GM20431 (cell line): ENCODE results near the gene C2CD3.

ENCODE experiments used
- in situ Hi-C: fragments of 300-500 bp; cut with MseI, MboI; formaldehyde crosslinking; loops from one replicate; pipeline ENCODE4 v1.15.0; 2020; ENCODE audit warnings: low sequenced_read_pairs; ENCODE audit not compliant: unreplicated experiment

C2CD3 gene, protein sequence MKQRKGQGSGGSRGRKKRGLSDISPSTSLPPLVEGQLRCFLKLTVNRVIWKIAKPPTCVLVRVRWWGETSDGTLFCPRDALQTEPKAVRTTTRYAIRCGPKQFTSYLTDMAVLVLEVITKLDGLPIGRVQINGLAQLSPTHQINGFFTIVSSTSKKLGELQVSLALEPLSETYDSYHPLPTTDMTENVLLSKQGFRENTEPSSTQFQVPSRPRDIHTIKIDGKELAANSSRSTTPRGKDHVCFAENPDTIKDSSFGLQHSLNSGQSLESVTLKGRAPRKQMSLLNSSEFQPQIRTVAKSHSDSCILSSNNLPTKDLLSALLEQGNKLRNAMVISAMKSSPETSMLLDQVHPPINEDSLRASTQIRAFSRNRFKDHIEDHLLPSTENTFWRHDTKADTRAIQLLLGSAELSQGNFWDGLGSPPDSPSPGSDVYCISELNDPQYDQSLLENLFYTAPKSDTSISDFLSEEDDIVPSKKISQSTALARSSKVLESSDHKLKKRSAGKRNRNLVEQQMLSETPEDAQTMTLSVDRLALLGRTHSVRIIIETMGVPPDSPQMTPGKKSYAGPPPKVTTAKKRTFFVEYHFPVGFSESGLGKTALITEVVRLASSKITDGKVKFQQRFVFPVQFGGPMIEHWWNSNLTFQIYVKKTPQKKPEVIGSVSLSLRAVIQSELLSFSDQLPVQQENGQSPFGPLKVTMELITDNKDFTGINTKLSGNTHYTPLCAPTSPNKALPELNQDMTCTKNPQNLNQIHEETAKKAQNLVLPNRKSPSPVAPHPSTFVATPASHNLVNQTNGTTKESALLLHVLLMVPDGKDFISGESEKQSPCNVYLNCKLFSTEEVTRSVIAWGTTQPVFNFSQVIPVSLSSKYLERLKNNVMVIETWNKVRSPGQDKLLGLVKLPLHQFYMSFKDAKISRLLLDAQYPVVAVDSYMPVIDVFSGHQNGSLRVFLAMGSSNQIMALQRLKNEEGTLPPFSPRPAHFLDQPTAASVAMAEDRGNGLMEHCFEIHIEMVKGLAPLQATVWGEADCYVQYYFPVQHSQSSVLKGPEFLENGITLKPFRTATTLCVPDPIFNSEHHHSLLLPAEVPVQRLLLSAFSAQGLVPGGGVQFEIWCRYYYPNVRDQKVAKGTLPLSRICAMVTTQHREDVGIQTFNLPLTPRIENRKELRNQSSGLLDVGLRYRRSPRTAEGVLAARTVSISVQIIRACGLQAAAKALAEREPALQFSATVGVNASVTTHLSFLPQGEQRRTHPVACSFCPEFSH (N-terminal part only)

DNA sequence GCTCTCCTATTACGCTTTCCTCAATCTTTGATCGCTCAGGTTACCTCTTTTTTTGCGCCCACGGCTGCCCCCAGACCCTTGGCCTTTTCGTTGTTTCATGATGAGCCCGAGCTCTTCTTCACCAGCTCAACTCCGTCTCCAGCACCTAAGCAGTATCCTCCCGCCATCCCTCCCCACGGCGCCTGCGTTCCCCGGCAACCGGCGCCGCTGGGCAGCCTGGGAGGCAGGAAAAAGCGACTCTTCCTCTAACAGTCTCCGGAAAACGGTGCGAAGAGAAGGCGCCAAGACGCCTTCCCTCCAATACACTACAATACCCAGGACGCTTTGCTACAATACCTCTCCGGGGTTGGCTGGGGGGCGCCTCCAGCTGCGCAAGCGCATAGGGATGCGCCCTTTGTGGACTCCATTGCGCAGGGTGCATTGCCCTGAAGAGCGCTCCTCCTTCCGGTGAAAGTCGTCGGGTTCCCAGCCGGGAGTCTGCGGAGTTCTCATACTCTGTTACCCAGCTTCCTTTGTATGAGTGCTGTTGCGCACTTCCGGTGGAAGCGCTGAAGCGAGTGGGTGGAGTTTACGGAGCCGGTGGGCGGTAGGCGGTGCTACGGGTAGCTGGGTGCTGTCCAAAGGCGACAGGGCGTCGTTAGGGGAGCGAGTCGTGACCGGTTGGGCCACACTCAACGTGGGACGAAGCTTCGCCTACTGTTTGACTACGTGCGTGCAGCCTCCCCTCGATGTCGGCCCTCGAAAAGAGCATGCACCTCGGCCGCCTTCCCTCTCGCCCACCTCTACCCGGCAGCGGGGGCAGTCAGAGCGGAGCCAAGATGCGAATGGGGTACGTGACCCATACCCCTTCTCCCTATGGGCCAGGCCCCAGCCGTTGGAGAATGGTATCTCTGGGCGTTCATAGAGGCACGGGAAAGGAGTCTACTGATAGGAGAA lies at the start of gene C2CD3, which contains the start of gene PPME1:
Gene C2CD3, minus strand, starts transcription at position 309 of the 936 bp plus-strand sequence. Its CDS starts 210 bp downstream, at position 99.
Gene PPME1, plus strand, starts transcription at position 596 of the 936 bp plus-strand sequence. Its CDS starts 133 bp downstream, at position 729.
- in situ Hi-C loops, result no loop called here

DNA sequence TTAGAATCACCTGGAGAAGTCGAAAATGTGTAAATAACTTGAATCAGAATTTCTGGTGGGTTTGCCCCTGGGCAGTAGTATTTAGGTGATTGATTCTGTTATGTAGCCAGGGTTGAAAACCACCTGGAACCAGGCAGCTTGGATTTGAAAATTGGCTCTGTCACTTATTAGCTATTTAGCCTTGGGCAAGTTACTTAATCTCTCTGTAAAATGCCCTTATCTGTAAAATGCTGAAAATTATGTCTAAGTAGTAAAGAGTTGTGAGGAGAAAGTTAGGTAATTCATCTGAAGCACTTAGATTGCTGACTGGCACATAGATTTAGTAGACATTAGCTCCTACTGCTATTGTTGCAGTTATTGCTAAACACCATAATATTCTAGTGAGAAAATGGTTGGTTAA lies 49.6 kb upstream of the C2CD3 start:
- in situ Hi-C loops, result no loop called here

DNA sequence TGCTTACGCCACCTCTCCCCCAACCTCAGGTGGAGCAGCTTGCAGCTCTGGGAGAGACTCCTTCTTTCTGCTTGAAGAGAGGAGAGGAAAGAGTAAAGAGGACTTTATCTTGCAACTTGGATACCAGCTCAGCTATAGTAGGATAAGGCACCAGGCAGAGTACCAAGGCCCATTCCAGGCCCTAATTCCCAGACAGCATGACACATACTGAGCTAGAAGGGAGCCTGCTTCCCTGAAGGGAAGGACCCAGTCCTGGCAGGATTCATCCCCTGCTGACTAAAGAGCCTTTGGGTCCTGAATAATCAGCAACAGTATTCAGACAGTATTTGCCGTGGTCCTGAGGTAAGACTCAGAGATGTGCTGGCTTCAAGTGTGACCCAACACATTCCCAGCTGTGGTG lies 41.7 kb upstream of the C2CD3 start:
- in situ Hi-C loops, result no loop called here

DNA sequence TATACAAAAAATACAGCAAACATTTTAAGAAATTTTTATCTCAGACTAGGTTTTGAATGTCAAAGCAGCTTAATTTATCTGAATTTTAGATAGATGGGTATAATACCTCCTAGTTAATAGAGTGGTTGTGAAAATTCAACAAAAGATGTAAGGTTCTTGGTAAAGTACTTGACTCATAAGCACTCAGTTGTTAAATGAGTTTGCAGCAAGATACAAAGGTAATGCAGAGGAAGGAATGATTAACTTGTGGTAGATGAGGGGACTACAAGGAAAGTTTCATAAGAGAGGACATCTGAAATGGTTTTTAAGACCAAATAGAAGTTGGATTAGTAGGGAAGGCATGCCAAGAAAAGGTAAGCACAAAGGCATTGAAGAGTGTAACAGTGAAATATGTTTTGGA lies 37.7 kb upstream of the C2CD3 start:
- in situ Hi-C loops, result no loop called here

DNA sequence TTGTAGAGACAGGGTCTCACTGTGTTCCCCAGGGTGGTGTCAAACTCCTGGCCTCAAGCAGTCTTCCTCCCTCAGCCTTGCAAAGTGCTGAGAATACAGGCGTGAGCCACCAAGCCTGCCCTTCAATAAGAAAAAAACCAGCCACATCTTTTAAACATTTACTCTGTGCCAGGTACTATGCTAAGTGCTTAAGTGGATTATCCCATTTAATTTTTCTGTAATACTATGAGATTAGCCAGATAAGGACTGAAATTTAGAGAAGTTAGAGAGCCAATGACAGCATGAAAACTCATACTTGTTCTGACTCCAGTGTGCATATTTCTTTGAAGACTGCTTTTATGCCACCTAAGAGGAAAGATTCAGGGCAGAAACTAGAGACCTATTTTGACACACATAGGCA lies 35.9 kb upstream of the C2CD3 start:
- in situ Hi-C loops, result no loop called here

DNA sequence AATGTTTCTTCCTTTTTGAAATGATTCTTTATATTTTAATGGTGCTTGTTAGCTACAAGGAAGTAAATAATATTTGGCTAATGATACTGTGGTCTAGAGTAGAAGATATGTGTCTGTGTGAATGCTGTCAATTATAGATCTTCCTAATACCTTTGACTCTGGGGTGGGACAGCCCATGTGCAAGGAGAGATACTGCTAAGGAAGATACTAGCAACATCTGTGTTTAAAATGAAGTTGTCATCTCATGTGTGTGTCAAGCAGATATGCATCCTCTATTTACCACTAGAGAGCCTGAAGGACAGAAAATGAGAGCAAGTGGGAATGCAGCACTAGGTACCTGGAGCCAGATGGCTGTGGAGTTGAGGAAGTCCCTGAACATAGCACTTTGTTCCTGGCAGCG lies 34.4 kb upstream of the C2CD3 start:
- in situ Hi-C loops, result no loop called here

DNA sequence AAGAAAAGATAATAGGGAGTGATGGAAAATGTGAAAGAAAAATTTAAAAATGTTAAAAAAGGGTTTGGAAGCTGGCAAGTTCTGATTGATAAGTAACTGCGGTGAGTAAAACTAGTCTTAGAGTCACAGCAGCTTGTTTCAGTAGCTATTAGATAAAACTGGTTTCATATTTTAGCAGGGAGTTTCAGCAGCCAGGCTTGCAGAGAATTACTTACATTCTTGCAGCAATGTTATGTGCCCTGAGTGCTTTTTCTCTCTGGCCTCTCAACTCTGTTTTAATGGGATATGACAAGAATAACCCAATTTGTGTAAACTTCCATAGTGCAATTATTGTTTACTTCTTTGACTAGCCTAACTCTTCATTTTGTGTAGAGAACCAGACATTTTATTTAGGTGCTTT lies 33.9 kb upstream of the C2CD3 start:
- in situ Hi-C loops, result no loop called here

DNA sequence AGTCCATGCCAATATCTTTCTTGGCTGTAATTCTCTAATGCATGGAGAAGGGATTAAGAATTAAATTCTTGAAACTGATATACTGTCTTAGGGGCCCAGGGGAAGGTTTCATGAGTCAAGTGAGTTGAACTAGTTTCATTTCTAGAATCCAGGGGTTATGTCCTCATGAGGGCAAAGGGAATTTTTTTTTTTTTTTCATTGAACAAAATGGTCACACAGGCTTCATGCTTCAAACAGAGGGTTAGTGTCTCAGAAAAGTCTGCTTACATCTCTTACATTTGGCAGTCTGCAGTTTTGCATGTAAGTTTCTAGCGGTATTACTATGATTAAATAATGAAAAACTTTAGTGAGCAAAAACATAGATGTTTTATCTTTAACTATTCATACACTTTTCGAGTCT lies 33.2 kb upstream of the C2CD3 start:
- in situ Hi-C loops, result no loop called here

DNA sequence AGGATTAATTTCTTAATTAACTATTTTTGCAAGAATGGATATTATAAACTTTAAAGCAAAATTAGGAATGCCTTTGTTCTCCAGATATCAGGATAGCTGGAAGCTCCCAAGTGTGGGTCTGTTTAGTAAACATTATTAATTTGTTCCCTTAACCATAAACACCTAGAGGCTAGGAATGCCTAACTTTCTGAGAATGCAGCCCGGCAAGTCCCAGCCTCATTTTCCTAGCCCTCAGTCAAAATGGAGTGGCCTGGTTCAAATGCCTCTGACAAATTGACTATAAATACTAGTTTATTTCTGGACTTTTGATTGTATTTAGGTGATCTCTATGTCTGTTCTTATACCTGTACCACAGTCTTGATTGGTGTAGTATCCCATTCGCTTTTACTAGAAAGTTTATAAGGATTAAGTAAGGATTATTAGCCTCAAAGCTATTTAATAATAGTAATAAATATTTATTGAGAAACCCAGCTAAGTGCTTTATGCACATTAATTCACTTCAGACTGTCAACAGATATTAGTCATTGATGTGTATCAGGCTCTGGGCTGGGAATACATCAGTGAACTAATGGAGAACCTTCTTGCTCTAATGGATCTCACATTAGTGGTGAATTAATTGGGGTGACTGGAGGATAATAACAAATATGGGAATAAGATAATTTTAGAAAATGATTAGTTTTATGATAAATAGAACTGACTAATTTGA lies 26.1 kb upstream of the C2CD3 start:
- in situ Hi-C loops, result no loop called here

DNA sequence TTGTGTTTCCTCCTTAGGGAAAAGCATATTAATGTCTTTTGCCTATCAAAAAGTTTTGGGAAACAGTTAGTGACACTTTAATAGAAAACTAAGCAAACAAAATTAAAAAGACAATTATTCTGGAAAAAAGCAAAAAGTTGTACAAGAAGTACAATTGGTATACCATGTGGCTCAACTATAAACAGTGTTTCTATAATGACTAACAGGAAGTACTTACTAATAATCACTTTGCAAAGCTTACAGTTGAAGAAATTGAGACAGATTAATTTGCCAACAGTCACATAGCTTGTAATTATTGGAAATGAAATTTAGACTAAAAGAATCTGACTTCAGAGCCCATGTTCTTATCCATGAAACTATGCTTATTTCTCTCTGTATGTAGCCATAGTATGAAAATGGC lies 25.0 kb upstream of the C2CD3 start:
- in situ Hi-C loops, result no loop called here

DNA sequence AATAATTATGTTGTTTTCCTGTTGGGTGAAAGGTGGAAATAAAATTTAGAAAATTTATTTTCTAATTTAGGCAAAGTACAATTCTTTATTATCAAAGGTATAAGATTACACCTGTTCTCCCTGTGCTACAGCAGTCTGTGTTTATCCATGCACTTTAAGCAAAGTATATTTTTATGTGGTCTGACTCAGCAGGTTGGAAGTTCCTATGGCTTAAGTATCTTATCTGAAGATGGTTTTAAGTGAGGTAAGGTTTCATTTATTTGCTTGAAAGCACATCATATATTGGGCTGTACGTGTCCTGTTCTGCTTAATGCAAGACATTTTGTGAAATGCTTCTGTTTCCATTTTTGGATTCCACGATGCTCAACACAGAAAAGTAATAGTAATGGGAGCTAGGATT lies 14.9 kb upstream of the C2CD3 start:
- in situ Hi-C loops, result no loop called here

DNA sequence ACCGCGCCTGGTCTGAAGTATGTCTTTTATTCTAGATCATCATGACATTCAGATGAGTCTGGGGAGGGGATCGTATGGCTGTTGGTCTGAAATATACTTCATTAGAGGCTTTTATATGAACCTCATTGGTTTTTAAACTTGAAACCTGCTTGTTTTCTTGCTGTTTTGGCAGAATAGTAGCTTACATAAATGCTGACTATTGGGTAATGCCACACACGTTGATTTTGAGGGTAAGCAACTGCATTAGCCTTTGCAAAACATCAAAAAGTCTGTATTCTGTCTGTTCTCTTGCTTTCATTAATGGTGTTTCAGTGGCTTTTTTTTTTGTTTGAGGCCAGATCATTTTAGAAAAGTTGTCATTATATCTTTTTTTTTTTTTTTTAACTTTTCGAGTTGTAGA lies 14.5 kb upstream of the C2CD3 start:
- in situ Hi-C loops, result no loop called here

DNA sequence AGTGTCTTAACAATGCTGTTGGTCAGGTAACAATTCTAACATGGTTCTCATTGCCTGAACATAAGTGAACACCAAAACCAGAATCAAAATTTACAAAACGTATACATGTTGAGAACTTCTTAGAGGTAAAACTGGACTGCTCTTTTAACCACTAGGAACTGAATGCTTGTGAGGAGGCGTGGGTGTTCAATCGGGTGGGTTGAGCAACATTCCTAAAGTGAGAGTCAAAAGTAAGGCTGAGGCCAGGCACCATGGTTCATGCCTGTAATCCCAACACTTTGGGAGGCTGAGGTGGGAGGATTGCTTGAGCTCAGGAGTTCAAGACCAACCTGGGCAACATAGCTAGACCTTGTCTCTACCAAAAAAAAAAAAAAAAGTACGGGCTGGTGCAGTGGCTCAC lies 11.8 kb upstream of the C2CD3 start:
- in situ Hi-C loops, result no loop called here

DNA sequence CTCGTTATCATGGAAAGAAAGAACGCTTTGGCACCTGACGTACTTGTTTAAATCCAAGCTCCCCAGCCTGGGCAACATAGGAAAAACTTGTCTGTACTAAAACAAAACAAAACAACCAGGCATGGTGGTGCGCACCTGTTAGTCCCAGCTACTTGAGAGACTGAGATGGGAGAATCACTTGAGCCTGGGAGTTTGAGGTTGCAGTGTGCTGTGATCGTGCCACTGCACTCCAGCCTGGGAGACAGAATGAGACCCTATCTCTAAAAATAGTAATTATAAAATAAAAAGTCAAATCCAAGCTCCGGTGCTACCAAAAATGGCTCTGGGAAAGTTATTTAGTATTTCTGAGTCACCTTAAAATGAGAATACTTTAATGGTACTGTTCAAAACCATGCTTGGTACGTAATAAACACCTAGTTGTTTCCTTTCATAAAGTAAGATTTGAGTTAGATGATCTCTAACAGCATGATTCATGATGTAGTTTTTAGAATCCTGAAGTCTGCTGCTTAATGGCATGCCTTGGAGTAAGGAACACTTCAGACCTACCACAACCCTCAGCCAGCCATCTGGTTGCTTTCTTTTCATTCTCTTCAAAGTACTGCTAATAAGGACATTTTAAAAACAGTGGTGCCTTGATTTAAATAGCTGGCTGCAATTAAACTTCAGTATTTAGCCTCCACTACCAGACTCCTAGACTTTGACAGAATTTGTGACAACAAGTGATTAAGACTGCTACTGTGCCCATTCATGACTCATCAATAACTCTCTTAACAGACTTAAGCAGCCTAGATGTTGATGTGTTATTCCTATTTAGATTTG lies 8.6 kb upstream of the C2CD3 start:
- in situ Hi-C loops, result no loop called here

DNA sequence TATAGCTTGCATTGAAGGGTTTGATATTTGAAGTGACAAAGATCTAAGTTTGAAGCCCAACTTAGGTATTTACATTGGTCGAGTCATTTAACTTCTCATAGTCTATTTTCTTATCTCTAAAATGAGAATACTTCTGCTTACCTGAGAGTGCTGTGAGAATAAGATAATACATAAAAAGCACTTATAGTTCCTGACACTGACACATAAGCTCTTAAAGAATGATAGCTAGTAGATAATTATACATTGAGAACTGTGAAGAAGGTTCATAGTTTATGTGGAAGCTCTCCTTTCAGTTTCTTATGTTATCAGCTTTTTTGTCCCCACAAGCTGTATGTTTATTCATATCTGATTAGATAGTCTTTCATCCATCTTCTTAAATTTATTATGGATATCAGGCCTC lies 5.1 kb upstream of the C2CD3 start:
- in situ Hi-C loops, result no loop called here

DNA sequence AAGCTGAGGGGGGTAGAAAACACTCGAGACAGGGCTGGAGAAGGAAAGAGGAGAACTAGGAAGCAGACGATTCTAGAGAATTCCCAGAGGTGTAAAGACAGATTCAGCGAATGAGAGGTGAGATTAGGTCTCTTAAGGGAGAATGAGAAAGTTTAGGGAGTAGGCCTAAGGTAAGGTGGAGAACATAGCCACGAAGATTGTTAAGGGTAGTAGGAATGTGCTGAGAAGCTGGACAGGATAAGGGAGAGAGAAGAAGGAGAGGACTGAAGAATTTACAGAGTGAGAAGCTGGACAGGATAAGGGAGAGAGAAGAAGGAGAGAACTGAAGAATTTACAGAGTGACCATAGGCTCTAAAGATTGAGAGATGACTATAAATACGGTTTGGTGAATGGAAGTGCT lies 1.2 kb upstream of the C2CD3 start:
- in situ Hi-C loops, result no loop called here

DNA sequence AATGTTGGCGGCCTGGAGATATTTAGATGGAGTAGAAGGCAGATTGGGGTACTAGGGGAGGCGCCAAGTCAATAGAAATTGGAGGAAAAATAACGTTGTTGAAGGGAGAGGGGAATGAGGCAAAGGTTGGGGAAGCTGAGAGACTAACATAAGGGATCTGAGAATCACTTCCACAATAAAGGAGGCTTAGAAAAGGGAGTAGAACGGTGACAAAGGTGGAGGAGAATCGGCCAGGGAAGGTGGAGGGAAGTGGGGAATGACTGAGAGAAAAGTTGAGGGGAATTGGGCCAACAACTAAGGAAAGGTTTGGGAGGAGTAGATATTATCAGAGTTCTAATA lies 797 bp upstream of the C2CD3 start:
- in situ Hi-C loops, result no loop called here
